GM10266 (cell line): ENCODE data around the gene SNX3.

Experiments
- DNase-seq: peaks from one replicate; pipeline ENCODE4 v3.0.0; 2012; ENCODE audit errors: extremely low spot score
- CTCF ChIP-seq: IDR thresholded peaks from 2 replicates; pipeline ENCODE4 v1.5.1; 2012; ENCODE audit warnings: mild to moderate bottlenecking, low read depth; ENCODE audit not compliant: control insufficient read depth, insufficient read depth; ENCODE audit errors: missing control alignments

The SNX3 gene

GRCh38 chr6:108175592-108176279 is 85.1 kb downstream of the SNX3 start:
- TF ChIP-seq CTCF: peak; percentile 40
- no peak for DNase-seq

GRCh38 chr6:108175176-108175591 is 85.7 kb downstream of the SNX3 start:
- TF ChIP-seq CTCF: no peak
- no peak for DNase-seq

- TF ChIP-seq CTCF: no peak
- no peak for DNase-seq
Measured at GRCh38 chr6:108174371-108175175, 86.3 kb downstream of the SNX3 start.

- no peak for DNase-seq
- no peak for TF ChIP-seq CTCF
Measured at GRCh38 chr6:108171918-108172516, 88.8 kb downstream of the SNX3 start.

- no peak for DNase-seq
- no peak for TF ChIP-seq CTCF
Measured at GRCh38 chr6:108171291-108171917, 89.4 kb downstream of the SNX3 start.

GRCh38 chr6:108170332-108171290 is 90.2 kb downstream of the SNX3 start:
- no peak for TF ChIP-seq CTCF
- DNase-seq: no peak
